B cell (primary cell): ENCODE measurements around the gene FES. TPM values are rescaled to one million over a fixed set of nuclear protein-coding genes. Genes with fewer than 3 reads are reported as not detected.
A peak's percentile ranks its signal among the peaks of the same experiment; 100 is the strongest.

Experiments
- ATAC-seq: fragments of 200-7000 bp; cut with Tn5 transposase; one replicate; pipeline ENCODE4 v1.10.0; 2021; ENCODE audit warnings: low read depth, mild to moderate bottlenecking, moderate number of reproducible peaks, moderate library complexity
- CTCF ChIA-PET: fragments of 350-600 bp; sonication (Branson Sonifier 250); formaldehyde crosslinking; loops from one replicate; lab custom pipeline; 2021; ENCODE audit warnings: antibody characterized with exemption, inconsistent platforms; lab: Charles Lee
- POLR2A ChIA-PET: fragments of 350-600 bp; sonication (Branson Sonifier 250); formaldehyde crosslinking; loops from one replicate; lab custom pipeline; 2021; ENCODE audit warnings: antibody characterized with exemption; lab: Charles Lee
- DNase-seq: peaks from one replicate; pipeline ENCODE4 v3.0.0; 2013
- H2AFZ ChIP-seq: 2 replicates; pipeline ENCODE4 v1.6.1; 2012; ENCODE audit warnings: mild to moderate bottlenecking, low read depth, low read length; ENCODE audit not compliant: insufficient read depth, poor library complexity, severe bottlenecking
- H3K27ac ChIP-seq, 2 donors: 1 replicate in 1 of 2; 2 replicates in 1 of 2; pipeline ENCODE4 v1.5.1; 2012 to 2013; ENCODE audit warnings: low read length in 2 of 2, mild to moderate bottlenecking in 2 of 2, moderate library complexity in 1 of 2
- H3K27me3 ChIP-seq, 4 experiments: fragments of 200-600 bp in 1 of 4; sonication (generic) in 1 of 4; replicated peaks in 1 of 4; 1 replicate in 2 of 4; 2 replicates in 2 of 4; pipeline versions ENCODE4 v1.6.1 to v1.7.0; 2013 to 2016; ENCODE audit warnings: low read length in 3 of 4, mild to moderate bottlenecking in 2 of 4, mixed read lengths in 1 of 4, moderate library complexity in 1 of 4; ENCODE audit not compliant: insufficient read depth in 4 of 4, control insufficient read depth in 3 of 4; ENCODE audit errors: control extremely low read depth in 1 of 4
- H3K36me3 ChIP-seq, 2 experiments: replicated peaks in 1 of 2; 1 replicate in 1 of 2; 2 replicates in 1 of 2; pipeline versions ENCODE4 v1.6.1 to v1.7.1; 2013; ENCODE audit warnings: low read length in 1 of 2; ENCODE audit not compliant: insufficient read depth in 2 of 2, control insufficient read depth in 1 of 2; ENCODE audit errors: control extremely low read depth in 1 of 2, extremely low read depth in 1 of 2
- H3K4me1 ChIP-seq, 2 donors: fragments of 200-600 bp in 1 of 2; sonication (generic) in 1 of 2; 1 replicate in 1 of 2; 2 replicates in 1 of 2; pipeline versions ENCODE4 v1.5.1 to v1.6.1; 2013 to 2017; ENCODE audit warnings: low read length in 2 of 2; ENCODE audit not compliant: control insufficient read depth in 2 of 2, insufficient read depth in 2 of 2
- H3K4me2 ChIP-seq: replicated peaks from 2 replicates; pipeline ENCODE3; 2012; ENCODE audit warnings: mild to moderate bottlenecking, low read depth, low read length; ENCODE audit not compliant: poor library complexity, severe bottlenecking
- H3K4me3 ChIP-seq, 5 experiments: fragments of 200-600 bp in 1 of 5; sonication (generic) in 1 of 5; 1 replicate in 3 of 5; 2 replicates in 2 of 5; pipeline versions ENCODE4 v1.5.1 to v1.7.0; 2011 to 2016; ENCODE audit warnings: low read length in 4 of 5, mild to moderate bottlenecking in 4 of 5, low read depth in 2 of 5, control low read depth in 1 of 5, moderate library complexity in 1 of 5; ENCODE audit not compliant: insufficient read depth in 1 of 5; ENCODE audit errors: control extremely low read depth in 1 of 5, extremely low read depth in 1 of 5
- H3K79me2 ChIP-seq: fragments of 200-600 bp; sonication (generic); one replicate; pipeline ENCODE4 v1.6.0; 2016; ENCODE audit warnings: low read length; ENCODE audit not compliant: control insufficient read depth, insufficient read depth
- H3K9ac ChIP-seq: fragments of 200-600 bp; sonication (generic); 2 replicates; pipeline ENCODE4 v1.6.1; 2017; ENCODE audit warnings: mild to moderate bottlenecking, low read length, moderate library complexity
- H3K9me3 ChIP-seq, 3 donors: one replicate each; pipeline versions ENCODE4 v1.6.1 to v1.7.1; 2013; ENCODE audit warnings: low read length in 2 of 3; ENCODE audit not compliant: control insufficient read depth in 2 of 3, insufficient read depth in 1 of 3; ENCODE audit errors: control extremely low read depth in 1 of 3
- H4K20me1 ChIP-seq: 2 replicates; pipeline ENCODE4 v1.6.0; 2012; ENCODE audit warnings: mild to moderate bottlenecking, low read length; ENCODE audit not compliant: insufficient read depth, control insufficient read depth, poor library complexity, severe bottlenecking
- H3K27ac Mint-ChIP-seq: one replicate; pipeline ENCODE4 v1.8.0; 2021; ENCODE audit warnings: mixed read lengths
- H3K27me3 Mint-ChIP-seq: one replicate; pipeline ENCODE4 v1.8.0; 2021; ENCODE audit warnings: mixed read lengths
- H3K4me1 Mint-ChIP-seq: one replicate; pipeline ENCODE4 v1.8.0; 2021; ENCODE audit warnings: mixed read lengths
- H3K4me3 Mint-ChIP-seq: one replicate; pipeline ENCODE4 v1.8.0; 2021; ENCODE audit warnings: mixed read lengths
- H3K9me3 Mint-ChIP-seq: one replicate; pipeline ENCODE4 v1.8.0; 2022; ENCODE audit warnings: mixed read lengths; ENCODE audit not compliant: insufficient read depth
- EZH2 ChIP-seq: IDR thresholded peaks from 2 replicates; pipeline ENCODE4 v1.6.1; 2012; ENCODE audit warnings: borderline replicate concordance, low read depth, mild to moderate bottlenecking, moderate library complexity, low read length; ENCODE audit not compliant: insufficient read depth, poor library complexity, severe bottlenecking
- WGBS: methylation state at CpG from one replicate; pipeline ENCODE4 v1.1.5; 2013; ENCODE audit warnings: missing lambda C conversion rate; ENCODE audit not compliant: insufficient coverage; 5-methylcytosine and 5-hydroxymethylcytosine counted together
- intact Hi-C: fragments of 100-400 bp; cut with micrococcal nuclease; formaldehyde crosslinking; loops from one replicate; pipeline ENCODE4 v1.10.0; 2022
- polyA plus RNA-seq: library from polyadenylated mRNA; depleted of rRNA; stranded (reverse); fragments of >200 nt; gene quantifications from 2 replicates; pipeline ENCODE4 v1.2.3, GENCODE V29; 2012
- total RNA-seq, 2 donors: library from RNA; stranded (reverse); fragments of 120-200 nt in 1 of 2; gene quantifications; 1 replicate in 1 of 2; 2 replicates in 1 of 2; pipeline versions ENCODE4 v1.2.3 to v1.2.4, GENCODE V29; 2013 to 2022
- TF ChIP-seq, protein P1 (sequence below): fragments of 200-600 bp; IDR thresholded peaks from one replicate; pipeline ENCODE4 v1.8.0; 2022; ENCODE audit warnings: antibody characterized with exemption, mild to moderate bottlenecking

FES gene
- total and polyA plus RNA-seq, 2 donors (not counting 1 experiment from before 2014, with no cell fraction given), result 23.9 to 31.4 TPM

DNA sequence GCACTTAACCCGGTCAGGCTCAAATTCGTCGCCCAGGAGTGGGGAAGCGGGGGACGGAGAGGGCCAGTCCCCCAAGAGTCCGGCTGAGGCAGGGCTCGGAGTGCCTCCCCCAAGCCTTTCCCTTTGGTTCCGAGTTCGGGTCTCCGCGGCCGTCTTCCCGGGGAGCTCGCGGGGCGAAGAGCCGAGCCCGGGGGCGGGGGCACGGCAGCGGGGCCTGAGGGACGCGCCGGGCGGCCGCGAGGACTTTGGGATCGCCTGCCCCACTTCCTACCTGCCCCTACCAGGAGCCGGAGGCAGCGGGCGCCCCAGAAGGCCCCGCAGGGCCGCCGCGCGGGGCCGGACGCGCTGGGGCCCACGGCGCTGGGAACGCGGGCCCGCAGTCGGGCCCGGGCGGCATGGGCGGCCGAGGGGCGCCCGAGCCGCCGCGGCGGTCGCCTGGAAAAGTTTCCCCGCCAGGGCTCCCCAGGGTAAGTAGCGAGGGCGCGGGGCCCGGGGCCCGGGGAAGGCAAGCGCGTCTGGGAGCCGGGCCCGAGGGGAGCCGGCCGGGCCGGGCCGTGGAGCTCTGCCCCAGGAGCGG is 13.1 kb upstream of the FES start:
- Histone ChIP-seq H3K9me3 (no peaks in the 10 kb centered on the region), H3K4me1 (peaks cover 31 to 39% of the 10 kb centered on the region in 2 donors), H3K9ac (peak overlapping the region; percentile 76), H4K20me1 (peaks cover 42% of the 10 kb centered on the region), H3K27ac (peak overlapping the region in 1 of 2 donors; percentile 72), H3K4me3 (peak overlapping the region; percentile 42 to 72 (median 64)), H3K4me2 (peak overlapping the region; percentile 98), H3K36me3 (peaks cover 0 to 8% of the 10 kb centered on the region in 2 experiments), H2AFZ (peak overlapping the region; percentile 83), H3K79me2 (peaks cover 35% of the 10 kb centered on the region), H3K27me3 (no peaks in the 10 kb centered on the region)
- ATAC-seq (peak; percentile 35), DNase-seq (peak; percentile 60)
- Mint-ChIP-seq H3K27ac (peak overlapping the region; percentile 95), H3K9me3 (no peaks in the 10 kb centered on the region), H3K27me3 (no peaks in the 10 kb centered on the region), H3K4me1 (peaks cover 41% of the 10 kb centered on the region), H3K4me3 (peak overlapping the region; percentile 92)
- intact Hi-C loops, result loop anchor here (1.0 to 5.0 kb wide), 3 partner anchors 18 to 154 kb away; partner anchors contain the start of gene BLM
- ChIA-PET CTCF (interaction anchor here (0.8 to 2.2 kb wide), 6 partner anchors 14 to 223 kb away, joined by 3 to 14 read pairs (median 7); partner anchors contain the start of gene HDDC3), POLR2A (interaction anchor here (0.6 to 2.2 kb wide), 10 partner anchors 13 to 483 kb away, joined by 4 to 12 read pairs (median 6); partner anchors contain the start of genes FES and IQGAP1)
- under 1% methylated on average over 61 of the region's 71 CpGs for WGBS
- TF ChIP-seq, protein P1, sequence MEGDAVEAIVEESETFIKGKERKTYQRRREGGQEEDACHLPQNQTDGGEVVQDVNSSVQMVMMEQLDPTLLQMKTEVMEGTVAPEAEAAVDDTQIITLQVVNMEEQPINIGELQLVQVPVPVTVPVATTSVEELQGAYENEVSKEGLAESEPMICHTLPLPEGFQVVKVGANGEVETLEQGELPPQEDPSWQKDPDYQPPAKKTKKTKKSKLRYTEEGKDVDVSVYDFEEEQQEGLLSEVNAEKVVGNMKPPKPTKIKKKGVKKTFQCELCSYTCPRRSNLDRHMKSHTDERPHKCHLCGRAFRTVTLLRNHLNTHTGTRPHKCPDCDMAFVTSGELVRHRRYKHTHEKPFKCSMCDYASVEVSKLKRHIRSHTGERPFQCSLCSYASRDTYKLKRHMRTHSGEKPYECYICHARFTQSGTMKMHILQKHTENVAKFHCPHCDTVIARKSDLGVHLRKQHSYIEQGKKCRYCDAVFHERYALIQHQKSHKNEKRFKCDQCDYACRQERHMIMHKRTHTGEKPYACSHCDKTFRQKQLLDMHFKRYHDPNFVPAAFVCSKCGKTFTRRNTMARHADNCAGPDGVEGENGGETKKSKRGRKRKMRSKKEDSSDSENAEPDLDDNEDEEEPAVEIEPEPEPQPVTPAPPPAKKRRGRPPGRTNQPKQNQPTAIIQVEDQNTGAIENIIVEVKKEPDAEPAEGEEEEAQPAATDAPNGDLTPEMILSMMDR, result no peak
- TF ChIP-seq EZH2, result no peak
